B cell (primary cell): ENCODE results near the gene PRIM2. TPM values are rescaled to one million over a fixed set of nuclear protein-coding genes. Genes with fewer than 3 reads are reported as not detected.
"Not testable (repeated sequence)": the region's sequence is repeated elsewhere in the genome, so short reads cannot be mapped to it uniquely, and the experiment has no call there.

ENCODE experiments used
- ATAC-seq: fragments of 200-7000 bp; cut with Tn5 transposase; one replicate; pipeline ENCODE4 v1.10.0; 2021; ENCODE audit warnings: low read depth, mild to moderate bottlenecking, moderate number of reproducible peaks, moderate library complexity
- CTCF ChIA-PET: fragments of 350-600 bp; sonication (Branson Sonifier 250); formaldehyde crosslinking; loops from one replicate; lab custom pipeline; 2021; ENCODE audit warnings: antibody characterized with exemption, inconsistent platforms; lab: Charles Lee
- POLR2A ChIA-PET: fragments of 350-600 bp; sonication (Branson Sonifier 250); formaldehyde crosslinking; loops from one replicate; lab custom pipeline; 2021; ENCODE audit warnings: antibody characterized with exemption; lab: Charles Lee
- DNase-seq: peaks from one replicate; pipeline ENCODE4 v3.0.0; 2013
- H2AFZ ChIP-seq: 2 replicates; pipeline ENCODE4 v1.6.1; 2012; ENCODE audit warnings: mild to moderate bottlenecking, low read depth, low read length; ENCODE audit not compliant: insufficient read depth, poor library complexity, severe bottlenecking
- H3K27ac ChIP-seq, 2 donors: 1 replicate in 1 of 2; 2 replicates in 1 of 2; pipeline ENCODE4 v1.5.1; 2012 to 2013; ENCODE audit warnings: low read length in 2 of 2, mild to moderate bottlenecking in 2 of 2, moderate library complexity in 1 of 2
- H3K27me3 ChIP-seq, 4 experiments: fragments of 200-600 bp in 1 of 4; sonication (generic) in 1 of 4; replicated peaks in 1 of 4; 1 replicate in 2 of 4; 2 replicates in 2 of 4; pipeline versions ENCODE4 v1.6.1 to v1.7.0; 2013 to 2016; ENCODE audit warnings: low read length in 3 of 4, mild to moderate bottlenecking in 2 of 4, mixed read lengths in 1 of 4, moderate library complexity in 1 of 4; ENCODE audit not compliant: insufficient read depth in 4 of 4, control insufficient read depth in 3 of 4; ENCODE audit errors: control extremely low read depth in 1 of 4
- H3K36me3 ChIP-seq, 2 experiments: replicated peaks in 1 of 2; 1 replicate in 1 of 2; 2 replicates in 1 of 2; pipeline versions ENCODE4 v1.6.1 to v1.7.1; 2013; ENCODE audit warnings: low read length in 1 of 2; ENCODE audit not compliant: insufficient read depth in 2 of 2, control insufficient read depth in 1 of 2; ENCODE audit errors: control extremely low read depth in 1 of 2, extremely low read depth in 1 of 2
- H3K4me1 ChIP-seq, 2 donors: fragments of 200-600 bp in 1 of 2; sonication (generic) in 1 of 2; 1 replicate in 1 of 2; 2 replicates in 1 of 2; pipeline versions ENCODE4 v1.5.1 to v1.6.1; 2013 to 2017; ENCODE audit warnings: low read length in 2 of 2; ENCODE audit not compliant: control insufficient read depth in 2 of 2, insufficient read depth in 2 of 2
- H3K4me2 ChIP-seq: replicated peaks from 2 replicates; pipeline ENCODE3; 2012; ENCODE audit warnings: mild to moderate bottlenecking, low read depth, low read length; ENCODE audit not compliant: poor library complexity, severe bottlenecking
- H3K4me3 ChIP-seq, 5 experiments: fragments of 200-600 bp in 1 of 5; sonication (generic) in 1 of 5; 1 replicate in 3 of 5; 2 replicates in 2 of 5; pipeline versions ENCODE4 v1.5.1 to v1.7.0; 2011 to 2016; ENCODE audit warnings: low read length in 4 of 5, mild to moderate bottlenecking in 4 of 5, low read depth in 2 of 5, control low read depth in 1 of 5, moderate library complexity in 1 of 5; ENCODE audit not compliant: insufficient read depth in 1 of 5; ENCODE audit errors: control extremely low read depth in 1 of 5, extremely low read depth in 1 of 5
- H3K79me2 ChIP-seq: fragments of 200-600 bp; sonication (generic); one replicate; pipeline ENCODE4 v1.6.0; 2016; ENCODE audit warnings: low read length; ENCODE audit not compliant: control insufficient read depth, insufficient read depth
- H3K9ac ChIP-seq: fragments of 200-600 bp; sonication (generic); 2 replicates; pipeline ENCODE4 v1.6.1; 2017; ENCODE audit warnings: mild to moderate bottlenecking, low read length, moderate library complexity
- H3K9me3 ChIP-seq, 3 donors: one replicate each; pipeline versions ENCODE4 v1.6.1 to v1.7.1; 2013; ENCODE audit warnings: low read length in 2 of 3; ENCODE audit not compliant: control insufficient read depth in 2 of 3, insufficient read depth in 1 of 3; ENCODE audit errors: control extremely low read depth in 1 of 3
- H4K20me1 ChIP-seq: 2 replicates; pipeline ENCODE4 v1.6.0; 2012; ENCODE audit warnings: mild to moderate bottlenecking, low read length; ENCODE audit not compliant: insufficient read depth, control insufficient read depth, poor library complexity, severe bottlenecking
- H3K27ac Mint-ChIP-seq: one replicate; pipeline ENCODE4 v1.8.0; 2021; ENCODE audit warnings: mixed read lengths
- H3K27me3 Mint-ChIP-seq: one replicate; pipeline ENCODE4 v1.8.0; 2021; ENCODE audit warnings: mixed read lengths
- H3K4me1 Mint-ChIP-seq: one replicate; pipeline ENCODE4 v1.8.0; 2021; ENCODE audit warnings: mixed read lengths
- H3K4me3 Mint-ChIP-seq: one replicate; pipeline ENCODE4 v1.8.0; 2021; ENCODE audit warnings: mixed read lengths
- H3K9me3 Mint-ChIP-seq: one replicate; pipeline ENCODE4 v1.8.0; 2022; ENCODE audit warnings: mixed read lengths; ENCODE audit not compliant: insufficient read depth
- WGBS: methylation state at CpG from one replicate; pipeline ENCODE4 v1.1.5; 2013; ENCODE audit warnings: missing lambda C conversion rate; ENCODE audit not compliant: insufficient coverage; 5-methylcytosine and 5-hydroxymethylcytosine counted together
- intact Hi-C: fragments of 100-400 bp; cut with micrococcal nuclease; formaldehyde crosslinking; loops from one replicate; pipeline ENCODE4 v1.10.0; 2022
- polyA plus RNA-seq: library from polyadenylated mRNA; depleted of rRNA; stranded (reverse); fragments of >200 nt; gene quantifications from 2 replicates; pipeline ENCODE4 v1.2.3, GENCODE V29; 2012
- total RNA-seq, 2 donors: library from RNA; stranded (reverse); fragments of 120-200 nt in 1 of 2; gene quantifications; 1 replicate in 1 of 2; 2 replicates in 1 of 2; pipeline versions ENCODE4 v1.2.3 to v1.2.4, GENCODE V29; 2013 to 2022

Gene PRIM2
- total and polyA plus RNA-seq, 2 donors (not counting 1 experiment from before 2014, with no cell fraction given): 5.2 to 21.0 TPM

GRCh38 chr6:57618959-57619358, 301.5 kb downstream of the PRIM2 start:
- H3K4me3 ChIP-seq, H3K4me1 Mint-ChIP-seq, H3K9me3 Mint-ChIP-seq, H3K9ac ChIP-seq, H4K20me1 ChIP-seq, ATAC-seq, H3K79me2 ChIP-seq, H3K4me1 ChIP-seq, H3K9me3 ChIP-seq, CTCF ChIA-PET, H3K4me3 Mint-ChIP-seq, H3K27ac ChIP-seq, H3K4me2 ChIP-seq, POLR2A ChIA-PET, DNase-seq, H3K36me3 ChIP-seq, H3K27me3 ChIP-seq, intact Hi-C loops, H3K27me3 Mint-ChIP-seq, H3K27ac Mint-ChIP-seq, H2AFZ ChIP-seq: not testable (repeated sequence)
- 100% methylated on average over 5 of the region's 6 CpGs for WGBS

- intact Hi-C loops, H3K27me3 Mint-ChIP-seq, DNase-seq, H3K27me3 ChIP-seq, H2AFZ ChIP-seq, H3K4me1 ChIP-seq, H3K27ac ChIP-seq, H3K9me3 ChIP-seq, H3K4me3 Mint-ChIP-seq, H3K4me3 ChIP-seq, H4K20me1 ChIP-seq, H3K4me2 ChIP-seq, POLR2A ChIA-PET, H3K79me2 ChIP-seq, H3K4me1 Mint-ChIP-seq, H3K36me3 ChIP-seq, CTCF ChIA-PET, H3K9me3 Mint-ChIP-seq, ATAC-seq, H3K27ac Mint-ChIP-seq, H3K9ac ChIP-seq: not testable (repeated sequence)
- WGBS: no CpG with 5 or more reads among the region's 1 CpG
These were observed 314.3 kb downstream of the PRIM2 start for GRCh38 chr6:57631773-57632172.

- H3K27me3 ChIP-seq, intact Hi-C loops, H3K27ac ChIP-seq, H3K9me3 Mint-ChIP-seq, H3K27ac Mint-ChIP-seq, ATAC-seq, H3K9ac ChIP-seq, H3K79me2 ChIP-seq, H3K4me1 Mint-ChIP-seq, H3K4me2 ChIP-seq, POLR2A ChIA-PET, H3K4me3 Mint-ChIP-seq, CTCF ChIA-PET, H3K4me1 ChIP-seq, H2AFZ ChIP-seq, H3K9me3 ChIP-seq, H3K27me3 Mint-ChIP-seq, H3K36me3 ChIP-seq, H3K4me3 ChIP-seq, DNase-seq, H4K20me1 ChIP-seq: not testable (repeated sequence)
- no CpG with 5 or more reads among the region's 2 CpGs for WGBS
These were observed 341.1 kb downstream of the PRIM2 start for GRCh38 chr6:57658526-57658925.

GRCh38 chr6:57659794-57660193, 342.4 kb downstream of the PRIM2 start:
- H3K27ac Mint-ChIP-seq, H3K4me1 ChIP-seq, H3K27me3 Mint-ChIP-seq, H3K4me3 ChIP-seq, H3K79me2 ChIP-seq, POLR2A ChIA-PET, H3K9me3 ChIP-seq, H3K36me3 ChIP-seq, H3K9me3 Mint-ChIP-seq, intact Hi-C loops, H3K9ac ChIP-seq, CTCF ChIA-PET, H3K4me1 Mint-ChIP-seq, H2AFZ ChIP-seq, H4K20me1 ChIP-seq, H3K4me3 Mint-ChIP-seq, ATAC-seq, H3K27ac ChIP-seq, DNase-seq, H3K4me2 ChIP-seq, H3K27me3 ChIP-seq: not testable (repeated sequence)
- WGBS: no CpG with 5 or more reads among the region's 2 CpGs
